Ascending aorta (tissue), 2 donors: ENCODE data around the gene KRT2. TPM values are rescaled to one million over a fixed set of nuclear protein-coding genes. Genes with fewer than 3 reads are reported as not detected.
A peak's percentile ranks its signal among the peaks of the same experiment; 100 is the strongest.

Experiments
- DNase-seq, 2 donors: peaks; one replicate each; pipeline ENCODE4 v3.0.0-alpha.2; 2019; ENCODE audit warnings: low spot score in 2 of 2
- H3K27ac ChIP-seq, 2 donors: fragments of 200-600 bp; sonication (generic); one replicate each; pipeline ENCODE4 v1.5.1; 2016 to 2017; ENCODE audit warnings: mild to moderate bottlenecking in 1 of 2
- H3K27me3 ChIP-seq: fragments of 200-600 bp; sonication (generic); one replicate; pipeline ENCODE4 v1.5.1; 2017
- H3K36me3 ChIP-seq, 2 donors: fragments of 200-600 bp; sonication (generic); one replicate each; pipeline ENCODE4 v1.5.1; 2016
- H3K4me1 ChIP-seq, 2 donors: fragments of 200-600 bp; sonication (generic); one replicate each; pipeline ENCODE4 v1.5.1; 2016 to 2017; ENCODE audit warnings: mild to moderate bottlenecking in 1 of 2
- H3K4me3 ChIP-seq, 2 donors: fragments of 200-600 bp; sonication (generic); one replicate each; pipeline ENCODE4 v1.5.1; 2016 to 2017; ENCODE audit warnings: mild to moderate bottlenecking in 1 of 2
- H3K9me3 ChIP-seq, 2 donors: fragments of 200-600 bp; sonication (generic); one replicate each; pipeline ENCODE4 v1.5.1; 2016
- CTCF ChIP-seq, 3 experiments: fragments of 200-600 bp in 2 of 3; fragments of 450-650 bp in 1 of 3; sonication (generic) in 2 of 3; IDR thresholded peaks; one replicate each; pipeline ENCODE4 v1.5.1; 2016 to 2019; ENCODE audit warnings: antibody characterized with exemption in 3 of 3, mild to moderate bottlenecking in 1 of 3, moderate library complexity in 1 of 3
- intact Hi-C: fragments of 100-400 bp; cut with DNase I; formaldehyde crosslinking; loops from one replicate; pipeline ENCODE4 v1.15.1; 2023
- total RNA-seq: library from RNA; depleted of rRNA; stranded (reverse); fragments of >200 nt; gene quantifications from one replicate; pipeline ENCODE4 v1.1.0, GENCODE V29; 2016

Gene KRT2
- total RNA-seq, 1 donor from 2014 or later: not detected

GRCh38 chr12:52618866-52619265 is 33.1 kb downstream of the KRT2 start:
- no peaks in the 10 kb centered on the region for H3K36me3 ChIP-seq
- no peak for TF ChIP-seq CTCF (IDR thresholded peaks at IDR 0.05)
- H3K27me3 ChIP-seq: no peaks in the 10 kb centered on the region
- H3K27ac ChIP-seq: no peak overlapping the region
- intact Hi-C loops: no loop called here
- no peaks in the 10 kb centered on the region for H3K9me3 ChIP-seq
- H3K4me3 ChIP-seq: no peak overlapping the region
- DNase-seq: peak in 1 of 2 donors; percentile 27
- no peaks in the 10 kb centered on the region for H3K4me1 ChIP-seq

GRCh38 chr12:52618216-52618615 is 33.8 kb downstream of the KRT2 start, which contains the start of gene KRT73:
Gene KRT73 (minus strand): TSS chr12:52618559. CDS start chr12:52618524, 35 bp downstream.
- no peak within 1 kb of the TSS for H3K27ac ChIP-seq
- H3K4me1 ChIP-seq: no peaks in the 10 kb centered on the region
- H3K4me3 ChIP-seq: no peak within 1 kb of the TSS
- H3K27me3 ChIP-seq: no peaks in the 10 kb centered on the region
- no peak for DNase-seq
- TF ChIP-seq CTCF (IDR thresholded peaks at IDR 0.05): no peak
- H3K36me3 ChIP-seq: no peaks in the 10 kb centered on the region
- intact Hi-C loops: no loop called here
- H3K9me3 ChIP-seq: no peaks in the 10 kb centered on the region

GRCh38 chr12:52617403-52617785 is 34.6 kb downstream of the KRT2 start:
- no peak overlapping the region for H3K4me3 ChIP-seq
- intact Hi-C loops: no loop called here
- no peaks in the 10 kb centered on the region for H3K9me3 ChIP-seq
- H3K4me1 ChIP-seq: no peaks in the 10 kb centered on the region
- no peaks in the 10 kb centered on the region for H3K27me3 ChIP-seq
- no peak for DNase-seq
- no peak for TF ChIP-seq CTCF (IDR thresholded peaks at IDR 0.05)
- H3K36me3 ChIP-seq: no peaks in the 10 kb centered on the region
- H3K27ac ChIP-seq: no peak overlapping the region

- intact Hi-C loops: no loop called here
- no peak overlapping the region for H3K27ac ChIP-seq
- no peaks in the 10 kb centered on the region for H3K36me3 ChIP-seq
- H3K4me3 ChIP-seq: no peak overlapping the region
- no peak for TF ChIP-seq CTCF (IDR thresholded peaks at IDR 0.05)
- no peaks in the 10 kb centered on the region for H3K4me1 ChIP-seq
- H3K27me3 ChIP-seq: no peaks in the 10 kb centered on the region
- H3K9me3 ChIP-seq: no peaks in the 10 kb centered on the region
- DNase-seq: no peak
These were observed 35.2 kb downstream of the KRT2 start for GRCh38 chr12:52616680-52617402.

GRCh38 chr12:52615912-52616311 is 36.1 kb downstream of the KRT2 start:
- no peak for TF ChIP-seq CTCF (IDR thresholded peaks at IDR 0.05)
- Histone ChIP-seq H3K27me3 (no peaks in the 10 kb centered on the region), H3K36me3 (no peaks in the 10 kb centered on the region), H3K9me3 (no peaks in the 10 kb centered on the region), H3K4me1 (no peaks in the 10 kb centered on the region), H3K4me3 (no peak overlapping the region), H3K27ac (no peak overlapping the region)
- no peak for DNase-seq
- intact Hi-C loops: no loop called here
